Fibroblast of skin of left quadriceps (primary cell): ENCODE measurements around the gene MB21D2.

Experiments used
- DNase-seq, 2 experiments: peaks; one replicate each; pipeline ENCODE4 v3.0.0-alpha.2; 2013; ENCODE audit warnings: low read depth in 2 of 2

The MB21D2 gene

GRCh38 chr3:192923731-192924130 lies 6.1 kb upstream of the MB21D2 start:
- DNase-seq = no peak

GRCh38 chr3:192921793-192922192 lies 4.1 kb upstream of the MB21D2 start:
- no peak for DNase-seq

GRCh38 chr3:192920411-192920810 lies 2.8 kb upstream of the MB21D2 start:
- DNase-seq = no peak

- DNase-seq = no peak
Measured at GRCh38 chr3:192919901-192920300, 2.2 kb upstream of the MB21D2 start.

GRCh38 chr3:192918275-192918588 lies 576 bp upstream of the MB21D2 start:
- DNase-seq = no peak

- DNase-seq = no peak
Measured at GRCh38 chr3:192917028-192917403, 640 bp downstream of the MB21D2 start.

GRCh38 chr3:192916371-192917027 lies 1.2 kb downstream of the MB21D2 start:
- no peak for DNase-seq

- DNase-seq = no peak
Measured at GRCh38 chr3:192915722-192916121, 1.9 kb downstream of the MB21D2 start.

GRCh38 chr3:192915304-192915703 lies 2.4 kb downstream of the MB21D2 start:
- DNase-seq = no peak

GRCh38 chr3:192914848-192915247 lies 2.8 kb downstream of the MB21D2 start:
- no peak for DNase-seq

- no peak for DNase-seq
Measured at GRCh38 chr3:192913540-192913939, 4.1 kb downstream of the MB21D2 start.

- no peak for DNase-seq
Measured at GRCh38 chr3:192911293-192911692, 6.4 kb downstream of the MB21D2 start.

- DNase-seq = no peak
Measured at GRCh38 chr3:192907784-192908183, 9.9 kb downstream of the MB21D2 start.

GRCh38 chr3:192906940-192907339 lies 10.7 kb downstream of the MB21D2 start:
- no peak for DNase-seq

- DNase-seq = no peak
Measured at GRCh38 chr3:192905980-192906678, 11.5 kb downstream of the MB21D2 start.

GRCh38 chr3:192904632-192905289 lies 12.9 kb downstream of the MB21D2 start:
- no peak for DNase-seq

- no peak for DNase-seq
Measured at GRCh38 chr3:192902549-192902948, 15.1 kb downstream of the MB21D2 start.

GRCh38 chr3:192901435-192901834 lies 16.2 kb downstream of the MB21D2 start:
- peak; percentile 88 for DNase-seq

GRCh38 chr3:192899540-192899982 lies 18.1 kb downstream of the MB21D2 start:
- DNase-seq = peak; percentile 73 to 74

GRCh38 chr3:192897005-192897404 lies 20.7 kb downstream of the MB21D2 start:
- DNase-seq = no peak

GRCh38 chr3:192896208-192896607 lies 21.4 kb downstream of the MB21D2 start:
- DNase-seq = no peak

GRCh38 chr3:192894676-192895075 lies 23.0 kb downstream of the MB21D2 start:
- DNase-seq = no peak
